Measurements from ENCODE around the gene PAH. TPM values are rescaled to one million over a fixed set of nuclear protein-coding genes. Genes with fewer than 3 reads are reported as not detected.

Gene PAH
- polyA plus RNA-seq, 3 donors, result not detected

DNA sequence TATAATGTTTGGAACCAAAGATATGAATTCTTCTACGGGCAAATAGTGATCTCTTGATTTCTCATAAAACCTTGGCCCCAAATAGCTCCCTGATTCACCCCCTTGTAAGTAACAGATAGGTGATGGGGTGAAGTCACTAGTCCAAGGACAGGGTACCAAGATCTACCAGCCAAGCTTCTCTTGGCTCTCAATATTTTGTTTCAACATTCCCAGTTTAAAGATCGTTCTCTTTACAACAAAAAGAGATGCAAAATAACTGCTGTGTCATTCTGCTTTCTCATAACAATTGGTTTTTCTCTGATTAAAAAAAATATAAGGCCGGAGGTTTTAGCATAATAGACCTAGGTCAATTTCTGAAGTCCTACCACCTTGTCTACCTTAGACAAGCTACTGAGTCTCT lies 11.8 kb downstream of the PAH start:
- Histone ChIP-seq H3K9ac (ENCODE audit: insufficient read depth, low read length, poor library complexity, severe bottlenecking) (no peak overlapping the region), H3K27ac (ENCODE audit: low read depth in 1 of 2, low read length in 2 of 2) (no peak overlapping the region), H2AFZ (ENCODE audit: insufficient read depth, low read depth, low read length, poor library complexity, severe bottlenecking) (no peak overlapping the region), H3K9me3 (replicated peaks in 1 of 2; ENCODE audit: control insufficient read depth in 1 of 2, insufficient read depth in 1 of 2, low read length in 2 of 2) (no peaks in the 10 kb centered on the region), H4K20me1 (ENCODE audit: insufficient read depth, low read length) (no peaks in the 10 kb centered on the region), H3K4me2 (replicated peaks; ENCODE audit: extremely low read depth, low read length, poor library complexity, severe bottlenecking) (no peak overlapping the region), H3K4me1 (ENCODE audit: control insufficient read depth in 1 of 2, insufficient read depth in 2 of 2, low read length in 2 of 2) (no peaks in the 10 kb centered on the region), H3K36me3 (replicated peaks in 1 of 2; ENCODE audit: control insufficient read depth in 1 of 2, insufficient read depth in 2 of 2, low read length in 2 of 2) (no peaks in the 10 kb centered on the region), H3K79me2 (ENCODE audit: insufficient read depth, low read length) (no peaks in the 10 kb centered on the region), H3K4me3 (replicated peaks in 1 of 3; ENCODE audit: low read depth in 2 of 3, low read length in 3 of 3) (no peak overlapping the region), H3K27me3 (ENCODE audit: control insufficient read depth in 2 of 2, insufficient read depth in 2 of 2, low read length in 2 of 2) (no peaks in the 10 kb centered on the region)
- H3K27me3 Mint-ChIP-seq (ENCODE audit: low read depth in 3 of 3), result peaks cover 0 to 6% (median 3%) of the 10 kb centered on the region in 3 donors
- H3K36me3 Mint-ChIP-seq, result no peaks in the 10 kb centered on the region
- intact Hi-C loops (cut with micrococcal nuclease), result no loop called here
- peaks cover 0 to 4% (median 0%) of the 10 kb centered on the region in 7 donors for H3K9me3 Mint-ChIP-seq
- no CpG with 5 or more reads among the region's 3 CpGs for WGBS (ENCODE audit: insufficient coverage)
- no peak overlapping the region for H3K4me3 Mint-ChIP-seq
- no peaks in the 10 kb centered on the region for H3K4me1 Mint-ChIP-seq
- H3K27ac Mint-ChIP-seq, result no peak overlapping the region
- TF ChIP-seq, protein P1, sequence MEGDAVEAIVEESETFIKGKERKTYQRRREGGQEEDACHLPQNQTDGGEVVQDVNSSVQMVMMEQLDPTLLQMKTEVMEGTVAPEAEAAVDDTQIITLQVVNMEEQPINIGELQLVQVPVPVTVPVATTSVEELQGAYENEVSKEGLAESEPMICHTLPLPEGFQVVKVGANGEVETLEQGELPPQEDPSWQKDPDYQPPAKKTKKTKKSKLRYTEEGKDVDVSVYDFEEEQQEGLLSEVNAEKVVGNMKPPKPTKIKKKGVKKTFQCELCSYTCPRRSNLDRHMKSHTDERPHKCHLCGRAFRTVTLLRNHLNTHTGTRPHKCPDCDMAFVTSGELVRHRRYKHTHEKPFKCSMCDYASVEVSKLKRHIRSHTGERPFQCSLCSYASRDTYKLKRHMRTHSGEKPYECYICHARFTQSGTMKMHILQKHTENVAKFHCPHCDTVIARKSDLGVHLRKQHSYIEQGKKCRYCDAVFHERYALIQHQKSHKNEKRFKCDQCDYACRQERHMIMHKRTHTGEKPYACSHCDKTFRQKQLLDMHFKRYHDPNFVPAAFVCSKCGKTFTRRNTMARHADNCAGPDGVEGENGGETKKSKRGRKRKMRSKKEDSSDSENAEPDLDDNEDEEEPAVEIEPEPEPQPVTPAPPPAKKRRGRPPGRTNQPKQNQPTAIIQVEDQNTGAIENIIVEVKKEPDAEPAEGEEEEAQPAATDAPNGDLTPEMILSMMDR (IDR thresholded peaks at IDR 0.05), result no peak
- no peak for DNase-seq

DNA sequence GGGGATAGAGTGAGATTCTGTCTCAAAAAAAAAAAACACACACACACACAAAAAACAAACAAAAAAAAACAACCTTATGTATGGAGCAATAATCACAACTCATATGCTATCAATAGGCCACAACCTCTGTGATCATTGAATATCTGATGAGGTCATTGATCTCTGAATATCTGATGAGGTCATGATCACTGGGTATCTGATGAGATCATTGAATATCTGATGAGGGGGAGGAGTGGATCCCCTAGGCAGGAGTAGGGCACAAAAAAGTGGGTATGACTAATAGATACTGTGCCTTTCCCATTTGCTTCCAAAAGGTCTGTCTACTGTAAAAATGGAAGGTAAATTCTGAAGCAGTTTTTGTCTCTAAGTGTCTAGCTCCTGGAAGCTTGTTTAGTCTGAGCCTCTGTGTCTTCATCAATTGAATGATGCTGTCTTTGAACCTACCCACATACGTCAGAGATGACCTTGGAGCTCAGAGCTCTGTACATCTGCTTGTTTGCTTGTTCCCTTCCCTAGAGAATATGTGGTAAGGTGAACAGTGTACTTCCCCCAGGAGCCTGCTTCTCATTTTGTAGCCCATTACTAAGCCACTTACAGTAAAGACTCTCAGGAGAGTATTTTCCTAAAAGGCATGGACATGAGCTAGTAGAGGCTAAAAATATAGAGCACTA lies 13.6 kb downstream of the PAH start:
- H3K36me3 ChIP-seq (replicated peaks in 1 of 2; ENCODE audit: control insufficient read depth in 1 of 2, insufficient read depth in 2 of 2, low read length in 2 of 2), result no peaks in the 10 kb centered on the region
- no peaks in the 10 kb centered on the region for H3K36me3 Mint-ChIP-seq
- H3K79me2 ChIP-seq (ENCODE audit: insufficient read depth, low read length), result no peaks in the 10 kb centered on the region
- no peak for DNase-seq
- WGBS (ENCODE audit: insufficient coverage), result no CpG with 5 or more reads among the region's 1 CpG
- peaks cover 0 to 3% (median 1%) of the 10 kb centered on the region in 3 donors for H3K27me3 Mint-ChIP-seq (ENCODE audit: low read depth in 3 of 3)
- TF ChIP-seq, protein P1 (IDR thresholded peaks at IDR 0.05), result no peak
- peaks cover 0 to 7% (median 3%) of the 10 kb centered on the region in 7 donors for H3K9me3 Mint-ChIP-seq
- H3K27me3 ChIP-seq (ENCODE audit: control insufficient read depth in 2 of 2, insufficient read depth in 2 of 2, low read length in 2 of 2), result no peaks in the 10 kb centered on the region
- H4K20me1 ChIP-seq (ENCODE audit: insufficient read depth, low read length), result no peaks in the 10 kb centered on the region
- no peak overlapping the region for H3K27ac ChIP-seq (ENCODE audit: low read depth in 1 of 2, low read length in 2 of 2)
- no peaks in the 10 kb centered on the region for H3K9me3 ChIP-seq (replicated peaks in 1 of 2; ENCODE audit: control insufficient read depth in 1 of 2, insufficient read depth in 1 of 2, low read length in 2 of 2)
- no peaks in the 10 kb centered on the region for H3K4me1 ChIP-seq (ENCODE audit: control insufficient read depth in 1 of 2, insufficient read depth in 2 of 2, low read length in 2 of 2)
- H3K4me3 Mint-ChIP-seq, result no peak overlapping the region
- no peak overlapping the region for H3K4me3 ChIP-seq (replicated peaks in 1 of 3; ENCODE audit: low read depth in 2 of 3, low read length in 3 of 3)
- no peaks in the 10 kb centered on the region for H3K4me1 Mint-ChIP-seq
- intact Hi-C loops (cut with micrococcal nuclease), result no loop called here
- no peak overlapping the region for H2AFZ ChIP-seq (ENCODE audit: insufficient read depth, low read depth, low read length, poor library complexity, severe bottlenecking)
- H3K9ac ChIP-seq (ENCODE audit: insufficient read depth, low read length, poor library complexity, severe bottlenecking), result no peak overlapping the region
- no peak overlapping the region for H3K4me2 ChIP-seq (replicated peaks; ENCODE audit: extremely low read depth, low read length, poor library complexity, severe bottlenecking)
- no peak overlapping the region for H3K27ac Mint-ChIP-seq

Data from CD14-positive monocyte (primary cell).